GM18498 (cell line): ENCODE results near the gene NXPH2.

Experiments used
- ATAC-seq: cut with Tn5 transposase; IDR thresholded peaks from one replicate; pipeline ENCODE4 v1.9.1; 2021; ENCODE audit warnings: mild to moderate bottlenecking, moderate library complexity; ENCODE audit not compliant: unreplicated experiment

The NXPH2 gene

DNA sequence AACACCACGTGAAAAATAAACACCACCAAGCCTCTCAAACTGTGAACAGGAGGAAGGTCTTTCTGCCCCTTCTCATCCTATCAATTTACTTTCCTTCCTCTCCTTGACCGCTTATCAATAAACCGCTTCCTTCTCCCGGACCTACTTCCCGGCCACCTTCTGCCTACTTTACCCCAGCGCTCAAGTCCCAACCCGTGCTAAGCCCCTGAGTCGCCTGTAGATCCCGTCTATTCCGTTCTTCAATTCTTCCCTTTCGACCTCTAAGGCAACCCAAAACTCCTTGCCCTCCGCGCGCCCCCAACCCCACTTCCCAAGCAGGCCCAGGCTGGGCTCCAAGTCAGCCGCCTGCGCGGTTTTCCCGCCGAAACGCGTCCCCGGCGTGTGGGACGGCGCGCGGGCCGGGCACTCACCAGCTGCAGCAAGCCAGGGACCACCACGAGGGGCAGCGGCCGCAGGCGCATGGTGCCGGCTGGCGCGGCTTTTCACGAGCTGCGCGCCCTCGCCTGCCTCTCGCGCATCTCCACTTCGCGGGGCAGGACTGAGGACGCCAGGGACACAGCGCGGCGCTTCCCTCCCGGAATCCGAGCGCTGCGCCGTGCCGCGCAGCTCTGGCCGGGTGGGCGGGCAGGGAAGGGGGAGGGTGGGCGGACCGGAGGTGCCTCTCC is at the start of gene NXPH2:
Gene NXPH2, minus strand, starts transcription at position 610 of the 665 bp plus-strand sequence. Its CDS starts 149 bp downstream, at position 461.
- ATAC-seq, result no peak

DNA sequence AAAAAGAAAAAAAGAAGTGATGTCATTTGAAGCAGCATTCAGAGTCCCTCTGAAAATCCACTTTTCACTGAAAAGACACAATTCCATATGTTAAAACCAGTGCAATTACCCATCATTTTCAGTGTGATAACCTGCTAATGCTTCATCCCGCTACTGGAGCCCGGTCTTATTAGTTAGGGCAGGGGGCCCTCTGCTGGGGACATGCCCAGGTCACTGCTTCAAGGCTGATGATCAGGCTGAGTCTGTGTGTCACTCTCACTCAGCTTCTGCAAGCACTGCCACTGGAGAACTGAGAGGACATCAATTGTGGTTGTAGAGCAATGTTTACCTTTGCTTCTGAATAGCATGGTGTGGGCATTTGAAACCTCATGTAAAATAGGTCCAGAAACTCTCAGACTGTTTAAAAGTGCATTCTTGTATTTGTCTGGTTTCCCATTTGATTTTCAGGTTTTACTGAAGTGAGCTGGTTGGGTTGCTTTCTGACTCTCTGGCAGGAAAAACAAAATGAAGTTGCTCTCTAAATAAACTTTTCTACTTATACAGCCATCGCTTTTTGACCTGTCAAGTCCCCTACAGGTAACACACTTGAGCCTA is 49.2 kb upstream of the NXPH2 start:
- peak; percentile 72 for ATAC-seq

DNA sequence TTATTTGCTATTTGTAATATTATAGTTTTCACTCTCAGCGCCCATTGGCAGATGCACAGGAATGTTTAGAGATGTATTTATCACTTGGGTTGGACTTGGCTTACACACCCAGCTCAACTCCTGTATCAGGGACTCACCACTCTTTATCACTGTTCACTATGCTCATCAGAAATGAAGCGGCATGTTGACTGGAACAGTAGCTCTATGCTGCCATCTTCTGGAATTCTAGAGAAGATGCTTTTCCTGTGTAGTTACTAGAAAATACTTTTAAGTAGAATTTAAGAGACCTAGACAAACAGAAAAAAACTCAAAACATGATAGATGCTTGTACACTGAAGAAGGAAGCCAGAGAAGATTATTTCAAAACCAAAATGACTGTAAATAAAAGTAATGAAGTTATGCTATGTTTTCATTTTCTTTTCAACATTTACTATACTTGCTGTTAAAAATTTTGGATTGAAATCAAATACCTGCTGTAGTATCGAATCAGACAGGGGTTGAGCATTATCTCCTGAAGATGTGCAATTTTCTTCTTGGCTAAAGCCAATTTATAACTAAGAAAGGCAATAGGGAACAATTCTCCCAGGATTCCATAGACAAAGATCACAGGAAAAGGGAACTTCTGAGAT is 47.4 kb upstream of the NXPH2 start:
- peak; percentile 77 for ATAC-seq

DNA sequence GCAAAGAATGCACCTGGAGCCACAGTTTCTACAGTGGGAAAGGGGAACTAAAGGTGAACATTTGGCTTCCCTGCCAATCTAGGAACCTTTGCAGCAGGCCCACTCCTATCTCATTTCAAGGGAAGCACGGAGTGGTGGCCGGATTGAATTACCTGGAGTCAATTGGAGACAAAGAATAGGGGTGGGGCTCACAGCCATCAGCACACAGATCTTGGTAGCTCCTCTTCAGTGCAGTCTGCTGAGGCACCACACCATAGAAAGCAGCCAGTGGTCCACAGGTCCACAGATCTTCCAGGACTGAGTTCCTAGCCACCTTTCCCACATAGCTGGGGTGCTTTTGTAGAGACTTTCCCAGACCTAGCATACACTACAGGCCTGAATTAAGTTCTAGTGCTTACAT is 43.5 kb upstream of the NXPH2 start:
- no peak for ATAC-seq

DNA sequence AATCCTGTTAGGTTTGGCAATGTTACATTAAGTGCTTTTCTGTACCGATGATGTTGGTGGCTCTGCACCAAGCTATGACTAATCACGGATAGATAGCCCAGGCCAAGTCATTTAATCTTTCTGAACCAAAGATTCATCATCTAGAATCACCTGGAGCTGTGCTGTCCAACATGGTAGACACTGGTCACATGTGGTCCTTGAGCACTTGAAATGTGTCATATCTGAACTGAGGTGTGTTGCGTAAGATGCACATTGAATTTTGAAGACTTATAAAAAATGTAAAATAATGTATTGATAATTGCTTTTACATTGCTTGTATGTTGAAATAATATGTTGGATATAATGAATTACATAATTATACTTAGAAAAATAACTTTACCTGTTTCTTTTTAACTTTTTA is 39.8 kb upstream of the NXPH2 start:
- no peak for ATAC-seq

DNA sequence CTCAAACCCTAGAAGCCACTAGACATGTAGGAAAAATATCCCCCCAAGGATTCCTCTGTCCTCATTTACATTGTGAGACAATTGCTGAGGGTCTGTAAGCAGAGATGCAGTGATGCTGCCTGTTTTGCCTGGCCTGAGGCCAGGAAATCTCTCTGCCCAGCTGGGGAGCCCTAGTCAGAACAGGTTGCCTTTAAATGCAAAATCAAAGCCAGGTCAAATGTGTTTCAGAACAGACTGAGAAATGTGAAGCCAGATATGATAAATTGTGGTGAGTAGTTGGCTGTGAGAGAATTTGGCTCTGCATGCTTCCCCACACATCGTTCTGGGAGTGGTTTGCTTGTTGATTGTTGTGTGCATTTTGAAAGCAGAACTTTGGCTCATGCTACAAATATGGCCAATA is 38.4 kb upstream of the NXPH2 start:
- ATAC-seq, result no peak

DNA sequence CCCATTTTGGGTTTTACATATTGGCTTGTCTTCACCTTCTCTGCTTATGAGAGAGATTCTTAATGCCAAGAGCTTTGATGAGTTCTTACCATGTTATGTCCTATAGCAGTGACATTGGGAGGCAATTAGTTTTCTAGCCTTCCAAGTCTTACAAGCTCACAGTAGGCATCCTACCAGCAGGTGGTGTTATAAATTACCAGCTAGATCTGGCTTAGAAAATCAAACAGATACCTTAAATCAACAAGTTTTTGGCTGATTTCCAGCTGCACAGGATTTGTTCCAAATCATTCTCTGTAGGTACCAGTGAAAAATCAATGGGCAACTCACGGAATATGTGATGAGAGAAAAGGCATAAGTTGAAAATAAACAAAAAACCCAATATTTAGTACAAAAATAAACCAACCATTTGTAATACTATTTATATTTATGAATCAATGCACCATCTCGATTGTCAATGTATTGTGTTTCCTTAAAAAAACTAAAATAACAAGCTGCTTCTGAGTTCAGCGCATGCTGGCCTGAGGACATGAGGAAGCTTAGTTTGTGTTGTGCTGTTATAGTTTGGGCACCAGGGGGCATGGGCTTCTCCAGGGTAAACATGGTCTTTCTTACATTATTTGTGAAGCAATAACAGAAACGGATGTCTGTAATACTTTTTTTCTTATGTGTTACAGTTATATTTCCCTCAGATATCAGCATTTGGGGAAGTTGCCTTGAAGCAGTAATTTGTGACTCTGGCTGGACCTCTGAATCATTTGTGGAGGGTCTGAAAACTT is 34.1 kb upstream of the NXPH2 start:
- peak; percentile 58 for ATAC-seq

DNA sequence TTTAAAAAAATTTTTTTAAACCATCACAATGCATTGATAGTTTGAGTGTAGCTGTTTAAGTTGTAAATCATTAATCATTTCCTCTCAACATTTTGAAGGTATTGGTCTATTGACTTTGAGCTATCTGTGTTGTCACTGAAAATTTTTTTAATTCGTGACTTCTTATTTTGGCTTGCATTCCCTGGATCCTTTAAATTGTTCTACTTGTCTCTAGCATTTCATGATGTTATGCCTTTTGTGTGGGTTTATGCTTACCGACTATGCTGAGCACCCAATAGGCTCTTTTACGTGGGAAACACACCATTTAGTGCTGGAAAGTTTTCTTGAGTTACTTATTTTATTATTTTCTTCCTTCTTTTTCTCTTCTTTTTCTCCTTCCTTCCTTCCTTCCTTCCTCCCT is 31.2 kb upstream of the NXPH2 start:
- no peak for ATAC-seq

DNA sequence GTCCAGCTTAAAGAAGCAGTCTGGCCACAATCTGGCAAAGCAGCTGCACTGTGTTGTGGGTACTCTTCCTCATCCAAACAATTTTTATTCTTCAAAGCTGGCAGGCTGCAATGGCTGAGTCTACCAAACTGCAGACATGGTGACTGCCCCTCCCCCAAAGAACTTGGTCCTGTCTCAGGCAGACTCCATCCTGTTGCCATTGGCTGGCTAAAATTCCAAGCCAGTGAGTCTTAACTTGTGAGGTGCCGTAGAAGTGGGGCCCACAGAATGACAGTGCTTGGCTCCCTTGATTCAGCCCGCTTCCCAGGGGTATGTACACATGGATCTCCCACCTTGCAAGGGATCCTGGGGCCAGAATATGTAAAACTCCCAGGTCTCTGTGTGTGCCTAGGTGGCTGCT is 14.5 kb upstream of the NXPH2 start:
- ATAC-seq, result no peak

DNA sequence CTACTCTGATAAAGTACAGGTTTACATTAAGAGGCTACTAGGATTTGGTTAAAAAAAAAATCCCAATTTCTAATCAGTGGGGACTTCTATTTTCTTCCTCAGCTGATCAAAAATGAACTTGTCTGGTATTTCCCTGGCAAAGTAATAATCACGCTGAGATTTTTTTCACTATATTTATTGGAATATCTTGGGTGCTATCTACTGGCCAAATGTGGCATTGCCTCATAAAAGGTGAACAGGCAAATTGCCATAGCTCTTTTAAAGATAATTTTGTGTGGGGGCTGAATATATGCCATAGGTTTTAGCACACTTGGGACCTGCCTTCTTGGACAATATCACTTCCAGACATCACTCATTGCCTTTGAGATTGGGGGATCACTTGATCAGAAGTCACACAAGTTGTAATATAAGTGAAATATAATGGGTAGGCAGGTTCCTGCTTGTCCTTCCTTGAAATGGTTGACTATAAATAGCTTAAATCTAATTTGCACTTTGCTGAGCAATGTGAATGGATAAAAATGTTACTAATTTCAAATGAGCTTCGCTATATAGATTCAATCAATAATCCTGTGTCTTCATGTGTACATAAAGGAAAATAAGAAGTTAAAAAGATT is 7.0 kb upstream of the NXPH2 start:
- ATAC-seq, result peak; percentile 71

DNA sequence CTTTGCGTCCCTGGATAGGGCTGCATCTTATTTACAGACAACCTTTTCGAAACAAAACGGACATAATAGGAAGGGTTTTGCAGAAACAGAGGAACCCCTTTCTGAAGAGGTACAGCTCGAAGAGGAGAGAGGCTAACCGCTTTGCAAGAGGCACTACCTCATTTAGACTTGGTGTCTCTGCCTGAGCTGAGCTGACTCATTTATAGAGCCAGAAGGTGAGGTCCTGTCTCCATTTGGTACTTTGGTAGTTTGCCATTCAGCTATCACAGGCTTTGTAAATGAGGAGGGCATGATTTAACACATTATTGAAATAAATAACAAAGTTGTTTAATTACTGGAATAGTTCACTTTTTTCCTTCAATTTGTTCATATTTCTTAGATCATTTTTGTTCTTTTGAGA is 2.2 kb upstream of the NXPH2 start:
- ATAC-seq, result no peak

DNA sequence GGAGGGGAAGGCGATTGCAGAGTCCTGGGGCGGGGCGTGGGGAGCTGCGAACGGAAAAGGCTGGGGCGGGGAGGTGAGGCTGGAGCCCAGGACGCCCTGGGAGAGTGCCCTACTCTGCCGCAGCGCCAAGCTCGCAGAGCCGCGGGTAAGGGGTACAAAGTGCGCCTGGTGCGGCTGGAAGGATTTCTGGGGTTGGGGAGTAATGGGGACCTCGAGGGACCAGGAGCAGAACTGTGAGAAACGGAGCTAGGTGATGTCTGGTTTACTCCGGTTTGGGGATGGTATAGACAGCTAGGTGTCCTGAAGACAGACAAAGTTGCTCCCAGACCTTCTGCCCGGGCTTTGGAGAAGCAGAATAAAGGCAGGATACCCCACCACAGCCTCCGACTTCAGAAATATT is 718 bp upstream of the NXPH2 start:
- ATAC-seq, result no peak

DNA sequence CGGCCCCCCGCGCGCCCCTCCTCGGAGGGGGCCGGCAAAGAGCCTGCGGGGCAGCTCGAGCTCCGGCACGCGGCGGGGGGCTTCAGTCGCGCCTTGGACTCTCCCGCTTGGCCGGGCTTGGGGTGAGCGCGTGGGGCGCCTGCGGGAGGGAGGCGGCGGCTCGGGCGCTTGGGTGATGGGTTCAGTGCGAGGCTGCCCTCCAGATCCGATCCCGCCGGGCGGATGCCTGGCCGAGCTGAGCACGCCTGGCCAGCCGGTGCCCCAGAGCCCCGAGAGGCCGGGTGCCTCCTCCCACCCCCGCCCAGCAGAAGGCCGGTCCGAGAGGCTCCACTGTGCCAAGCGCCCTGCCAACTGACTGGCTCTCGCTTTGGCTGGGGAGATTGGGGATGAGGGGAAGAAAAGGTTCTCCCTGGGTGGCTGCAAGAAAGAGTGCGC is 273 bp upstream of the NXPH2 start:
- no peak for ATAC-seq

DNA sequence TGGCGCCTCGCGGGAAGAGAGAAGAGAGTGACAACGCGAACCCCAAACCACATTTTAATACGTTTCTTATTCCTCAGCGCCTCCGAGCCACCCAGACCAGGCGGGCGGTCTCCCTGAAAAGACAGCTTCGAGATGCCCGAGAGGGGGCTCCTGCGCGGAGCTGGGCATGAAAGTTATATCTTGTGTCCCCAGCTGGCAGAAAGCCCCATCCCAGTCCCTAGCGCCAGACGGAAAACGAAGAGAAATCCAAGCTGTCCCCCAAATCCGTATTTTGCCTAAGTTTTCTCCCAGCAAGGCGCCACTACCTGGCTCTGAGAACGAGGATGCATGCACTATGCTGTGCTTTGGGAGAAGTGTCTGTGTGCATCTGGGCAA is 797 bp downstream of the NXPH2 start:
- no peak for ATAC-seq

DNA sequence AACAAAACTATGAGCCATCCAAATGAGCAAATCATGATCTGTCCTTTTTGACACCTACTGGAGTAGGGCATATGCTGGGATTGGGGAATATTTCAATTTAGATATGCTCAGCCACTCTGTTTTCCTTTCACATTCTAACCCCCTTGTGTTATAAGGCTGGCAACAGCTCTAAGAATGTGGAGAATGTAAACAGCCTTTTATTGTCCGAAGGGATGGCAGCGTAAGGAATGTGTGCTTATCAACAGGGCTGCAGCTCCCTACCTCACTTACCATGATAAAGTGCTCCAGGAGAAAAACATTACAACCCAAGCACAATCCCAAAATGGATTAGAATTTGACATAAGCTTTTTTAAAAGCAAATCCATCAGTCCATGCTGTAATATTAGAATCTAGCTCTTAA is 2.2 kb downstream of the NXPH2 start:
- ATAC-seq, result no peak

DNA sequence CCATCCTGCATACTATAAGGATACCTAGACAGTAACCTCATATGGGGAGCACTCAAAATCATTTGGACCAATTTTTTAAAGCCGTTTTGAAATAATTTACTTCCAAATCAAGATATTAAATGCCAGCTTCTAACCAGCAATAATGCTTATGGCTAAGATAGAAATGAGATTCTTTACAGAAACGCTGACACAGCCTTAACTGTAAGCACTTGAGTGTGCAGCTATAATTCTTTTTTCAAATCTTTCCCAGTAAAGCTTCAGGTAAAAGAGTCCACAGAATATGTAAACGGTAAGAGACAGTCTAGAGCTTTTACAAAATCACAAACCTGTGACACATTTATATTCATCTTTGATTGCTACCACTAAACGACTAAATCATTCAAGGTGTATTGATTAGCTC is 4.5 kb downstream of the NXPH2 start:
- no peak for ATAC-seq

DNA sequence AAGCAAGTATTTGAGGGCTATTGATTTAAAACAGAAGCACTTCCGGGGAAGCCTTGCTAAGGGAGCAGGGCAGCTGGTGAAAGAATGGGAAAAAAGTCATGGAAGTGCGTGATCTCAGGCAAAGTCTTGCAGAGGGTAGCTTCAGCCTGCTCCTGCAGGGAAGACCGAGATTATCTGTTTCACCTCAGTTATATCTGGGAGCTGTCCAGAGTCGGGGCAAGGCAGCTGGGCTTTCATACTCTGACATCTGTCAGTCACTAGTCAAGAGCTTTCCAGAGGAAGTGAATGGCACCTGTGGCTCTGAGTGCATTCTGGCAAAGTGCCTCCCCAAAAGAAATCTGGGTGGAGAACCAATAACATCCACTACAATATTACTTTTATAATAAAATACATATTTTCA is 8.7 kb downstream of the NXPH2 start:
- no peak for ATAC-seq

DNA sequence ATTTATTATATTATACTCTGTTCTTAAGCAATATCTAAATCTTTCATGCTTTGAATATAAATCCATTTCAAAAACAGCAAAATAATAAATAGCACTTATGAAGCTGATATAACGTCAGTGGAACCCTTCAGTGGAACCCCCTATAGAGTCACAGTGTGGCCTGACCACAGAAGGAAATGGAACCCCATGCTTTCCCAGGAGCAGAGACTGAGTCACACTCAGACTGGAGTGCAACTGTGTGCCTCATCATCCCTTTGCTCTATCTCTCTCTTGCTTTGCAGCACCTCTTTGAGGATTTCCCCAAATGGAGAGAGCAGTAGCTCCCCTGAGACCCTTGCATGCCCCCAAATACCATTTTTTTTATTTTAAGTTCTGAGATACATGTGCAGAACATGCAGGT is 13.1 kb downstream of the NXPH2 start:
- ATAC-seq, result no peak

DNA sequence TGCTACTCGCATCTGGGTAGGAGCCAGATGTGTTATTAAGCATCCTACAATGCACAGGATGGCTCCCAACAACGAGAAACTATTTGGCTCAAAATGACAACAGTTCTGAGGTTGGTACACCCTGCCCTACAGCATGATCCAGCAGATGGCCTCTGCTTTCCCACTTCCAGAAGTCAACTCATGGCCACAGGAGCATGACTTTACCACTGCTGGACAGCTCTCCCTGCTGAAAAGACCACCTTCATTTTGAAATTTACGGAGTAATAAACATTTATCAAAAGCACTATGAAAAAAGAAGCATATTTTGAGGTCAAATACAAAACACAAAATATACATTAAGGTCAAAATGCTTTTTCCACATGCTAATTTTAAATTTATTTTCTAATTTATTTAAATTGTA is 13.7 kb downstream of the NXPH2 start:
- no peak for ATAC-seq

DNA sequence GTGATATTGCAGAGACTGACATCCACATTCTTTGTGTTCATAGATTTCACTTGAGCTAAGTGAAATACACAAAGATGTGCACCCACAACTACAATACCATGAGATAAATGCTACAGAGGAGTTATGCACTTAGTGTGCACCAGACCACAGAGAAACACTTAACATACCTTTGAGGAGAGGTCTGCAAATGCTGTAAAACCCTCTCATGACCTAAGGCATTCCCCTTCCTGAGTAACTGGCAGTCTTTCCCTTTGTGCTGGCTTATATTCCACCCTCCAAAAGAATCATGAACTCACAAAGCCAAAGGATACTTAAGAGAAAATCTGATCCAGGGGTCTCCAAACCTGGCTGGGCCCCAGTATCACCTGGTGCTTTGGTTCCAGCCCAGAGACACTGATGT is 16.2 kb downstream of the NXPH2 start:
- no peak for ATAC-seq

DNA sequence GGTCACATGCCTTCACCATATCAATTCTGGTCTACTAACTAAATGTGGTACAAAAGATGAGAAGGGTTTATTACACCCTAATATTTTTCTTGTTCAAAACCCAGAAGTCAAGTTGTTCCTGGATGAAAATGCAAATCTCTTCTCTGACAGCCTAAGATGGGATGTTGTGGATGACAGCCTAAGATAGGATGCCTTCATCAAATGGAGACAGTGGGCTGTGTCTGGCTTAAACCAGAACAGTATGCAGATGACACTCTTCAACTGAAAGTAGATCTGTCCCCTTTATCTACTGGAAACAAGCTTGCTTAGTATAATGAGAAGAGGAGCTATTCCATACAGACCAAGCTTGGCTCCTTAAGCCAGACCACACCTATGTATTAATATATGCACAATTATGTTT is 17.7 kb downstream of the NXPH2 start:
- no peak for ATAC-seq
